Renal cortex interstitium (tissue), 11 donors: ENCODE data around the gene NCBP2L. TPM values are rescaled to one million over a fixed set of nuclear protein-coding genes. Genes with fewer than 3 reads are reported as not detected.
A peak's percentile ranks its signal among the peaks of the same experiment; 100 is the strongest.
"Not testable (repeated sequence)": the region's sequence is repeated elsewhere in the genome, so short reads cannot be mapped to it uniquely, and the experiment has no call there.

Source experiments
- DNase-seq, 11 donors: peaks; one replicate each; pipeline ENCODE4 v3.0.0-alpha.2; 2013; ENCODE audit warnings: low read depth in 9 of 11, low spot score in 4 of 11; ENCODE audit errors: extremely low read depth in 1 of 11
- polyA plus RNA-seq, 3 donors: library from polyadenylated mRNA; unstranded; fragments of 120-200 nt; gene quantifications; one replicate each; pipeline ENCODE4 v1.2.1, GENCODE V29; 2013; ENCODE audit not compliant: insufficient read length in 3 of 3

The NCBP2L gene
- polyA plus RNA-seq, 3 donors = 0.14 TPM; not detected in 2

- peak in 10 of 11 donors; percentile 54 to 82 (median 77) for DNase-seq
Observed at GRCh38 chrX:107776649-107777535, 641 bp upstream of the NCBP2L start.

- DNase-seq = no peak
Observed at GRCh38 chrX:107780525-107780924, 3.0 kb downstream of the NCBP2L start.

- no peak for DNase-seq
Observed at GRCh38 chrX:107787827-107788226, 10.3 kb downstream of the NCBP2L start.

- no peak for DNase-seq
Observed at GRCh38 chrX:107804427-107804826, 26.9 kb downstream of the NCBP2L start.

GRCh38 chrX:107805179-107805578 lies 27.6 kb downstream of the NCBP2L start:
- no peak for DNase-seq

GRCh38 chrX:107810053-107810452 lies 32.5 kb downstream of the NCBP2L start:
- DNase-seq = not testable (repeated sequence)

- DNase-seq = no peak
Observed at GRCh38 chrX:107818900-107819521, 41.5 kb downstream of the NCBP2L start.

- no peak for DNase-seq
Observed at GRCh38 chrX:107823042-107823441, 45.5 kb downstream of the NCBP2L start.

GRCh38 chrX:107823456-107823855 lies 45.9 kb downstream of the NCBP2L start:
- no peak for DNase-seq

GRCh38 chrX:107825698-107826237 lies 48.2 kb downstream of the NCBP2L start, which contains the start of gene MID2:
Gene MID2, plus strand, starts transcription at chrX:107825866. Its CDS starts 561 bp downstream, at chrX:107826427.
- peak in 9 of 11 donors; percentile 17 to 61 (median 39) for DNase-seq

GRCh38 chrX:107826238-107827029 lies 48.9 kb downstream of the NCBP2L start:
- peak in 9 of 11 donors; percentile 4 to 49 (median 38) for DNase-seq

- peak in 3 of 11 donors; percentile 1 to 13 (median 2) for DNase-seq
Observed at GRCh38 chrX:107827030-107827831, 49.7 kb downstream of the NCBP2L start.

- no peak for DNase-seq
Observed at GRCh38 chrX:107827852-107828251, 50.3 kb downstream of the NCBP2L start.

GRCh38 chrX:107829878-107830277 lies 52.3 kb downstream of the NCBP2L start:
- DNase-seq = no peak

- no peak for DNase-seq
Observed at GRCh38 chrX:107831071-107831730, 53.7 kb downstream of the NCBP2L start.

GRCh38 chrX:107834275-107835201 lies 57.0 kb downstream of the NCBP2L start:
- no peak for DNase-seq

- DNase-seq = no peak
Observed at GRCh38 chrX:107836958-107837357, 59.4 kb downstream of the NCBP2L start.
